GM18951 (cell line): ENCODE data around the gene DOLK.
"Not testable (repeated sequence)": the region's sequence is repeated elsewhere in the genome, so short reads cannot be mapped to it uniquely, and the experiment has no call there.

Experiments used
- POLR2A ChIP-seq: IDR thresholded peaks from 4 replicates; pipeline ENCODE4 v1.6.1; 2011; ENCODE audit warnings: mild to moderate bottlenecking; ENCODE audit not compliant: insufficient read length, insufficient read depth; ENCODE audit errors: extremely low read depth
- in situ Hi-C: fragments of 300-500 bp; cut with MboI; formaldehyde crosslinking; loops from one replicate; pipeline ENCODE4 v1.12.0; 2022; ENCODE audit warnings: low sequenced_read_pairs, mixed read lengths, inconsistent platforms; ENCODE audit not compliant: unreplicated experiment

The DOLK gene

DNA sequence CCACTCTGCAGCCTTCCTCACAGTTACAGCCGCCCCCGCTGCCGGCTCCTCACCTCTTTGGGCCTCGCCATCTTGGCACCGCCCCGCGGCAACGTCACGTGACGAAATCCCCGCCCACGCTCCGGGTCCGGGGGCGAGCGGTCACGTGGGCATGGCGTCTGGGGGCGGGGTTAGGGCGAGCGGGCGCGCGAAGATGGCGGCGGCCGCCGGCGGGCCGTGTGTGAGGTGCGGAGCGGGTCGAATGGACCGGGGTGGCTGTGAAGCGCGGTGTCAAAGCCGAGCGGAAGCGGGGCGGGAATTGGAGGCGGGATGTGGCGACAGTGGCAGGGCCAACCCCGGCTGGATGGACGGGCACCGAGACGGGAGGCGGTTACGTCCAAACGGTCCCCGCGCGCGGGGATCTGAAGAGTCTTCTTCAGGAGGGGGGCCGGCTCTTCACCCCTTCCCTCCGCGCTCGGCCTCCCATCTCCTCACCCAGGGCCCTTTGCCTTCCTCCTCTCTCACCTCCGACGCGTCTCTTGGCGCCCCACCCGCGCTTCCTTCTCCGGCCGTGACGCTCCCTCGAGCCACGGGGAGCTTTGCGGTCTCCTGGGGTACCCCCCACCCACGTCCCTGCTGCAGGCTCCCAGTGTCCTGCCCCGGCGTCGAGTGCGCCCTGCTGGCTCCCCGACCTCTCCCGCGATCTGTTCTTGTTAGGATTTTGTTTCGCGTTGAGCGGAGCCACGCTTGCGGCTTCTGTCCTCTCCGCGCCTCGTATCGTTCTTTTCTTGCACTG, at the start of gene DOLK, which contains the start of gene NUP188:
TSS of gene DOLK (minus strand) at position 77 of the 775 bp plus-strand sequence. CDS start 300 bp downstream, outside the sequence.
TSS of gene NUP188 (plus strand) at position 173 of the 775 bp plus-strand sequence. CDS start at position 194, 21 bp downstream.
- in situ Hi-C loops: no loop called here
- TF ChIP-seq POLR2A: peak; percentile 98

DNA sequence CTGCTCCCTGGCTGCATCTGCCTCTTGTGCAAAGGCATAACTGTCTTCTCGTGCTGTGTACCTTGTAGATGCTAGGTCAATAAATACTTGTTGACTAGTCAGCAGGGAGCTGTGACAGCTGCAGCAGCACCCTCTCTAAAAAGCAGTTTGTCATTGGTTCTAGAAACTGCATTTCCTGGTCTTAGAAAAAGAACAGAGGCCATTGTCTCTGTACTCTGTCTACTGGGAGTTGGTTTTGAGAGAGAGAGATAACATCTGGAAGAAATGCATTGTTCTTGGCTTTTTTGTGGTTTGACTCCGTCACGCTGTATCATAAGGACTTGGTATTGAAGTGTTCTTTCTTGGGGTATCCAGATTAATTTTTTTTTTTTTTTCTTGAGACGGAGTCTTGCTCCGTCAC, 48.4 kb upstream of the DOLK start:
- TF ChIP-seq POLR2A: no peak
- in situ Hi-C loops: no loop called here

GRCh38 chr9:128992995-128993394, 45.6 kb upstream of the DOLK start:
- in situ Hi-C loops: no loop called here
- TF ChIP-seq POLR2A: no peak

- TF ChIP-seq POLR2A: no peak
- in situ Hi-C loops: no loop called here
Measured at GRCh38 chr9:128987805-128988204, 40.4 kb upstream of the DOLK start.

GRCh38 chr9:128986671-128987070, 39.3 kb upstream of the DOLK start:
- no peak for TF ChIP-seq POLR2A
- in situ Hi-C loops: no loop called here

DNA sequence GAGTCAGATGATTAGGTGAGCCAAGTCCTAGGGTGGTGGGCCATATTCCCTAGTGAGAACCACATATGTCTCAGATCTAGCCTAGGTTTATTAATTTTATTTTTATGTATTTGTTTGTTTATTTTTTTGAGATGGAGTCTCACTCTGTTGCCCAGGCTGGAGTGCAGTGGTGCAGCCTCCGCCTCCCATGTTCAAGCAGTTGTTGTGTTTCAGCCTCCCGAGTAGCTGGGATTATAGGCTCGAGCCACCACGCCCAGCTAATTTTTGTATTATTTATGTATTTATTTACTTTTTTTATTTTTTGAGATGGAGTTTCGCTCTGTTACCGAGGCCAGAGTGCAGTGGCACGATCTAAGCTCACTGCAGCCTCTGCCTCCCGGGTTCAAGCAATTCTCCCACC, 36.1 kb upstream of the DOLK start:
- in situ Hi-C loops: no loop called here
- TF ChIP-seq POLR2A: no peak

- in situ Hi-C loops: no loop called here
- TF ChIP-seq POLR2A: no peak
Measured at GRCh38 chr9:128979111-128979510, 31.7 kb upstream of the DOLK start.

- no peak for TF ChIP-seq POLR2A
- in situ Hi-C loops: no loop called here
Measured at GRCh38 chr9:128972956-128973355, 25.6 kb upstream of the DOLK start.

DNA sequence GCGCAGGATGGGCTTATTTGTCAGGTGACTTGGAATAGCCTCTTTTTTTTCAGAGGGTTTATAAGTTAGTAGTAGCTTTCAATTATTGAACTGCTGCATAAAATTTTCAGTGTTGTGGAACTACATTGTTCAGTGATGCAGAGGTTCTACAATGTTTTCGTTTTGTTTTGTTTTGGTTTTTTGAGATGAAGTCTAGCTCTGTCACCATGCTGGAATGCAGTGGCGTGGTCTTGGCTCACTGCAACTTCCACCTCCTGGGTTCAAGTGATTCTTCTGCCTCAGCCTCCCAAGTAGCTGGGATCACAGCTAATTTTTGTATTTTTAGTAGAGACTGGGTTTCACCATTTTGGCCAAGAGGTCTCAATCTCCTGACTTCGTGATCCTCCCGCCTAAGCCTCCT, 22.1 kb upstream of the DOLK start:
- in situ Hi-C loops: no loop called here
- TF ChIP-seq POLR2A: no peak

DNA sequence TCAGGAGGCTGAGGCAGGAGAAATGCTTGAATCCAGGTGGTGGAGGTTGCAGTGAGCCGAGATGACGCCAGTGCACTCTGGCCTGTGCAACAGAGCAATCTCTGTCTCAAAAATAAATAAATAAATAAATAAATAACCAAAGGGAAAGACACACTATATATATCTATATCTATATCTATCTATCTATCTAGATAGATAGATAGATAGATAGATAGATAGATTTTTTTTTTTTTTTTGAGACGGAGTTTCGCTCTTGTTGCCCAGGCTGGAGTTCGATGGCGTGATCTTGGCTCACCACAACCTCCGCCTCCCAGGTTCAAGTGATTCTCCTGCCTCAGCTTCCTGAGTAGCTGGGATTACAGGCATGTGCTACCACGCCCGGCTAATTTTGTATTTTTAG, 14.0 kb upstream of the DOLK start:
- in situ Hi-C loops: not testable (repeated sequence)

- no peak for TF ChIP-seq POLR2A
- in situ Hi-C loops: no loop called here
Measured at GRCh38 chr9:128947277-128947526, 201 bp downstream of the DOLK start.

GRCh38 chr9:128946571-128947276, 679 bp downstream of the DOLK start:
- in situ Hi-C loops: no loop called here

GRCh38 chr9:128945798-128946501, 1.5 kb downstream of the DOLK start:
- TF ChIP-seq POLR2A: no peak
- in situ Hi-C loops: no loop called here

More at GRCh38 chr9:128946571-128947276, 679 bp downstream of the DOLK start:
- TF ChIP-seq POLR2A: no peak

DNA sequence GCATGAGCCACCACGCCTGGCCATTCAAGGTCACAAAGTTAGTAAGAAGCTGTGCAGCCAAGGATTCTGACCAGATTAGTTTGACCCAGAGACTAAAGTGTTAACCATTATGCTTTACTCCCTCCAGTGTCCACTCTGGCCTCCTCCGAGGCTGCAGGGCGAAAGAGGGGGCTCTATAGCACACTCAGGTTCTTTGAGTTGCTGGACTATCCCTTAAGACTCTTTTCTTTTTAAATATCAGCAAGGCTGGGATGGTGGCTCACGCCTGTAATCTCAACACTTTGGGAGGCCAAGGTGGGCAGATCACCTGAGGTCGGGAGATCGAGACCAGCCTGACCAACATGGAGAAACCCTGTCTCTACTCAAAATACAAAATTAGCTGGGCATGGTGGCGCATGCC, 2.4 kb downstream of the DOLK start:
- in situ Hi-C loops: not testable (repeated sequence)
